Keratinocyte (primary cell): ENCODE measurements around the gene DDX43. TPM values are rescaled to one million over a fixed set of nuclear protein-coding genes. Genes with fewer than 3 reads are reported as not detected.
"Not testable (repeated sequence)": the region's sequence is repeated elsewhere in the genome, so short reads cannot be mapped to it uniquely, and the experiment has no call there.

Source experiments
- DNase-seq: peaks from one replicate; pipeline ENCODE4 v3.0.0-alpha.2; 2011; ENCODE audit warnings: low read depth, missing footprints, low spot score
- FAIRE-seq: peaks from 2 replicates; lab custom pipeline; 2011; peaks lifted over from hg19 to GRCh38; lab: Jason Lieb, UNC
- H2AFZ ChIP-seq: 2 replicates; pipeline ENCODE4 v1.6.0; 2012; ENCODE audit warnings: low read length, control low read depth, inconsistent platforms; ENCODE audit not compliant: control insufficient read depth
- H3K27ac ChIP-seq: 2 replicates; pipeline ENCODE4 v1.5.1; 2011; ENCODE audit warnings: low read length; ENCODE audit not compliant: control insufficient read depth, insufficient read depth
- H3K27me3 ChIP-seq: 3 replicates; pipeline ENCODE4 v1.6.0; 2011; ENCODE audit warnings: low read length; ENCODE audit not compliant: control insufficient read depth, insufficient read depth; ENCODE audit errors: extremely low read depth
- H3K36me3 ChIP-seq, 2 experiments: 2 replicates in 1 of 2; 3 replicates in 1 of 2; pipeline ENCODE4 v1.5.1; 2011; ENCODE audit warnings: low read length in 2 of 2, mild to moderate bottlenecking in 1 of 2; ENCODE audit not compliant: control insufficient read depth in 2 of 2, insufficient read depth in 2 of 2; ENCODE audit errors: extremely low read depth in 1 of 2
- H3K4me1 ChIP-seq: 3 replicates; pipeline ENCODE4 v1.5.1; 2011; ENCODE audit warnings: low read length; ENCODE audit not compliant: control insufficient read depth, insufficient read depth; ENCODE audit errors: extremely low read depth
- H3K4me2 ChIP-seq: 3 replicates; pipeline ENCODE4 v1.6.0; 2011; ENCODE audit warnings: low read depth, low read length; ENCODE audit not compliant: control insufficient read depth, insufficient read depth; ENCODE audit errors: extremely low read depth
- H3K4me3 ChIP-seq, 3 experiments: fragments of 200-600 bp in 1 of 3; sonication (generic) in 1 of 3; 2 replicates in 2 of 3; 3 replicates in 1 of 3; pipeline ENCODE4 v1.5.1; 2011 to 2016; ENCODE audit warnings: low read length in 3 of 3, mild to moderate bottlenecking in 3 of 3, control low read depth in 2 of 3, inconsistent platforms in 1 of 3, low read depth in 1 of 3, mixed read lengths in 1 of 3, mixed run types in 1 of 3, moderate library complexity in 1 of 3; ENCODE audit not compliant: control insufficient read depth in 2 of 3, insufficient read depth in 2 of 3; ENCODE audit errors: extremely low read depth in 1 of 3
- H3K79me2 ChIP-seq: 2 replicates; pipeline ENCODE4 v1.6.0; 2012; ENCODE audit warnings: low read length; ENCODE audit not compliant: control insufficient read depth, insufficient read depth
- H3K9ac ChIP-seq: 3 replicates; pipeline ENCODE4 v1.6.0; 2011; ENCODE audit warnings: low read length; ENCODE audit not compliant: control insufficient read depth, insufficient read depth; ENCODE audit errors: extremely low read depth
- H3K9me1 ChIP-seq: 3 replicates; pipeline ENCODE4 v1.6.0; 2011; ENCODE audit warnings: low read length; ENCODE audit not compliant: control insufficient read depth, insufficient read depth; ENCODE audit errors: extremely low read depth
- H3K9me3 ChIP-seq: 2 replicates; pipeline ENCODE4 v1.5.1; 2012; ENCODE audit warnings: low read depth, low read length; ENCODE audit not compliant: control insufficient read depth
- H4K20me1 ChIP-seq: 3 replicates; pipeline ENCODE4 v1.6.0; 2011; ENCODE audit warnings: low read length; ENCODE audit not compliant: control insufficient read depth, insufficient read depth; ENCODE audit errors: extremely low read depth
- CTCF ChIP-seq, 3 experiments: IDR thresholded peaks in 1 of 3; conservative IDR thresholded peaks in 1 of 3; optimal IDR thresholded peaks in 1 of 3; 2 replicates in 2 of 3; 3 replicates in 1 of 3; pipeline versions ENCODE3 to v1.5.1; 2011; ENCODE audit warnings: low read length in 3 of 3, mild to moderate bottlenecking in 3 of 3, moderate library complexity in 2 of 3, control low read depth in 1 of 3, inconsistent platforms in 1 of 3; ENCODE audit not compliant: insufficient read depth in 2 of 3; ENCODE audit errors: extremely low read depth in 1 of 3
- EZH2 ChIP-seq: IDR thresholded peaks from one replicate; pipeline ENCODE4 v1.6.1; 2012; ENCODE audit warnings: inconsistent platforms, mild to moderate bottlenecking, low read length, moderate library complexity
- dilution Hi-C: fragments of 300-500 bp; cut with MboI; formaldehyde crosslinking; loops from one replicate; pipeline ENCODE4 v1.7.0; 2020; ENCODE audit warnings: low sequenced_read_pairs; ENCODE audit not compliant: extremely low pct_ligation_motif_present
- polyA plus RNA-seq, 5 experiments: library from polyadenylated mRNA; depleted of rRNA in 3 of 5; stranded (reverse) in 3 of 5; stranded (forward) in 1 of 5; unstranded in 1 of 5; fragments of >200 nt; gene quantifications; 1 replicate in 1 of 5; 2 replicates in 3 of 5; 3 replicates in 1 of 5; pipeline versions ENCODE4 v1.2.1 to v1.2.3, GENCODE V29; 2011 to 2012; ENCODE audit warnings: missing spikeins in 2 of 5, low read depth in 1 of 5, low replicate concordance in 1 of 5

Gene DDX43
- polyA plus RNA-seq, 1 donor (not counting 4 experiments of a cell fraction or from before 2014, with no cell fraction given), result 0.33 TPM

GRCh38 chr6:73389854-73390253 is 4.8 kb upstream of the DDX43 start:
- H4K20me1 ChIP-seq, result no peaks in the 10 kb centered on the region
- no peak overlapping the region for H3K4me3 ChIP-seq
- no peak for TF ChIP-seq CTCF (optimal IDR thresholded peaks at IDR 0.05 in 1 of 3, IDR thresholded peaks at IDR 0.05 in 1 of 3, conservative IDR thresholded peaks at IDR 0.05 in 1 of 3; ENCODE audit: extremely low read depth in 1 of 3, insufficient read depth in 2 of 3, low read length in 3 of 3)
- TF ChIP-seq EZH2, result no peak
- dilution Hi-C loops, result no loop called here
- H3K4me1 ChIP-seq, result peaks cover 4% of the 10 kb centered on the region
- H3K4me2 ChIP-seq, result no peak overlapping the region
- no peaks in the 10 kb centered on the region for H3K27me3 ChIP-seq
- DNase-seq (no peak), FAIRE-seq (no peak)
- no peak overlapping the region for H2AFZ ChIP-seq
- no peak overlapping the region for H3K27ac ChIP-seq
- H3K9me1 ChIP-seq, result no peaks in the 10 kb centered on the region
- no peaks in the 10 kb centered on the region for H3K9me3 ChIP-seq
- no peak overlapping the region for H3K9ac ChIP-seq
- no peaks in the 10 kb centered on the region for H3K36me3 ChIP-seq
- no peaks in the 10 kb centered on the region for H3K79me2 ChIP-seq

GRCh38 chr6:73391675-73392074 is 3.0 kb upstream of the DDX43 start:
- Histone ChIP-seq H3K9ac (no peak overlapping the region), H4K20me1 (no peaks in the 10 kb centered on the region), H3K4me3 (no peak overlapping the region), H2AFZ (no peak overlapping the region), H3K4me2 (no peak overlapping the region), H3K79me2 (no peaks in the 10 kb centered on the region), H3K27me3 (no peaks in the 10 kb centered on the region), H3K9me3 (no peaks in the 10 kb centered on the region), H3K36me3 (no peaks in the 10 kb centered on the region), H3K27ac (no peak overlapping the region), H3K9me1 (no peaks in the 10 kb centered on the region), H3K4me1 (peaks cover 4% of the 10 kb centered on the region)
- FAIRE-seq (no peak), DNase-seq (no peak)
- TF ChIP-seq EZH2, result no peak
- dilution Hi-C loops, result no loop called here

- H3K4me3 ChIP-seq, result not testable (repeated sequence)
Measured at GRCh38 chr6:73392188-73392587, 2.4 kb upstream of the DDX43 start.

More at GRCh38 chr6:73392188-73392587, 2.4 kb upstream of the DDX43 start:
- FAIRE-seq, H3K9me1 ChIP-seq, H2AFZ ChIP-seq, DNase-seq, H3K4me2 ChIP-seq, H3K27ac ChIP-seq, H4K20me1 ChIP-seq, dilution Hi-C loops, H3K27me3 ChIP-seq, H3K36me3 ChIP-seq, H3K9me3 ChIP-seq, H3K4me1 ChIP-seq, H3K79me2 ChIP-seq, H3K9ac ChIP-seq: not testable (repeated sequence)
